HG02870 (cell line): ENCODE data around the gene SLC27A4.

Experiments
- ATAC-seq: cut with Tn5 transposase; IDR thresholded peaks from one replicate; pipeline ENCODE4 v1.9.1; 2021; ENCODE audit warnings: mild to moderate bottlenecking, moderate library complexity; ENCODE audit not compliant: unreplicated experiment

Gene SLC27A4

DNA sequence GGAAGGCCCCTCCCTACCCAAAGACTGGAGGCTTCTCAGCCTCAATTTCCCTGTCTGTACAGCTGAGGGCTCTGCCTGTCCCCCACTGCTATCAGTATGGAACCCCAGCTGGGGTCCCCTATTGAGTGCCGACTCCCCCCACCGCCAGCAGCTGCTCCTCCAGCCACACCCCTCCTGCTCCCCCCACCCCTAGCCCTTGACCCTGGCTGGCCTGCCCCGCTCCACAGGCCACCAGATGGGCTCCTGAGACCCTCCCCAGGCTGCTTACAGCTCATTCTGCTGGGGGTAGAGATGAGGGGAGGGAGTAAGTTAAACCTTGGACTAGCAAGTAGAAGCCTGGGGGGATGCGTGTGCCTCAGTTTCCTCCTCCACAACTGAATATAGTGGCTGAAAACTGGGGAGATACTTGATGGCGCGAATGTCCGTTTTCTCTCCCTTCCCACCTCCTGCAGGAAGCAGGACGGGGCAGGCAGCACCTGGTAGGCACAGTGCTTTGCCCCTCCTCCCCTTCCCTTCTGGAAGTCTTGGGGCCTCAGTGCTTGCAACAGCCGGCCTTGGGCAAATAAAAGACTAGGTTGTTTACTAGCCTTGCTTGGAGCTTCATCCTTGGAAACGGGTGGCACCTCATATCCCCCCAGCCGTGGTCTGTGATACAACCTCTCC is 50.0 kb downstream of the SLC27A4 start:
- ATAC-seq: no peak

DNA sequence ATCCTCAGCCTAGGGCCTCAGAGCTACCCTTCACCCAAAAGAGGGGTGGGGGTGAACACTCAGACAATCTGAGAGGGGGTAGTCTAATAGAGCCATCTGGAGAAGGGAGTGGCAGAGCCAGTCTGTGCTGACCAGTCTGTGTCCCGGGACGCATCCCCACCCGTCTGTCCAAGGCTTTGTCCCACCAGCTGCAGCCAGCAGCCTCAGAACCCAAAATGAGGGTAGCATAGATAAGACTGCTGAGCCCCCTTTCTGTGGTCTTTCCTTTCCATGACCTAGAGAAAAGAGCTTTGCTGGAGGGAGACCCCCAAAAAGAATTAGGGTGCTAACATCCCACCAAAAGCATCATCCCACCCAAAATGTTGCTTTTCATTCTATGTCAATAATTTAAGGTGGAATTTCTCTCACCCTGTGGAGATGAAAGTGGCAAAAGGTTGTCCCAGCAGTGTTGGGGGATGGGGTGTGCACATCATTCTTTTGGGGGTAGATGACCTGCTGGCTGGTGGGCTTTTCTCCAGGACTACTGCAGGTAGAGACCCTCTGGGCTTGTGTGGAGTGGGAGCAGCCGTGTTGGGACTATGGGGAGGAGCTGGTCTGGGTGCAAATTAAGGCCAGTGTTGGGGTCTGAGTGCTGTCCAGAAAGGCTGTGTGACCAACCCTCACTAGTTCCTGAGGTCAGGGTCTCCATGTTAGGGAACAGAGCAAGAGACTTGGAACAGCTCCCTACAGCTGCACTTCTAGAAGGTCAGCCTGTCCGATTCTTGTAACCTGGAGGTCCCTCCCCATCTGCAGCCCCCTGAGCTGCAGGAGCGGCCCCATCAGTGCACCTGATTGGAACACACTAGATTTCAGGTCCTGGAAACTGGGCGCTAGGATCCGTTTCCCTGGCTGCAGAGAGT is 50.7 kb downstream of the SLC27A4 start:
- no peak for ATAC-seq

DNA sequence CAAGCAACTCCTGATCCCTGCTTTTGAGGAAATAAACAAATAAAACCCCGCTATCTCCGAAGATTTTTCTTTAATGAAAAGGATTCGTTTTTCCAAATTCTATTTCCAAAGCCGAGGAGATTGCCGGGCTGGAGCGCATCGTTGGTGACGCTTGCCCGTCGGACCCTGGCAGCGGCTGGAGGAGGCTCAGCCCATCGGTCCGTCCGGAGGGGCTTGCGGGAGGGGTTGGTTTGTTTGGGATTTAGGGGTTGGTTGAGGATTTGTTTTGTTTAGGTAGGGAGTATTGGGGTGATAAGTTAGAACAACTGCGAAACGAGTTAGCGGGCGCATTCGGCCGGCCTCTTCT is 51.6 kb downstream of the SLC27A4 start:
- no peak for ATAC-seq

- ATAC-seq: no peak
Measured at GRCh38 chr9:128392302-128393144, 52.2 kb downstream of the SLC27A4 start.

GRCh38 chr9:128393145-128393775 is 52.9 kb downstream of the SLC27A4 start:
- no peak for ATAC-seq

- ATAC-seq: no peak
Measured at GRCh38 chr9:128393970-128394369, 53.6 kb downstream of the SLC27A4 start.

DNA sequence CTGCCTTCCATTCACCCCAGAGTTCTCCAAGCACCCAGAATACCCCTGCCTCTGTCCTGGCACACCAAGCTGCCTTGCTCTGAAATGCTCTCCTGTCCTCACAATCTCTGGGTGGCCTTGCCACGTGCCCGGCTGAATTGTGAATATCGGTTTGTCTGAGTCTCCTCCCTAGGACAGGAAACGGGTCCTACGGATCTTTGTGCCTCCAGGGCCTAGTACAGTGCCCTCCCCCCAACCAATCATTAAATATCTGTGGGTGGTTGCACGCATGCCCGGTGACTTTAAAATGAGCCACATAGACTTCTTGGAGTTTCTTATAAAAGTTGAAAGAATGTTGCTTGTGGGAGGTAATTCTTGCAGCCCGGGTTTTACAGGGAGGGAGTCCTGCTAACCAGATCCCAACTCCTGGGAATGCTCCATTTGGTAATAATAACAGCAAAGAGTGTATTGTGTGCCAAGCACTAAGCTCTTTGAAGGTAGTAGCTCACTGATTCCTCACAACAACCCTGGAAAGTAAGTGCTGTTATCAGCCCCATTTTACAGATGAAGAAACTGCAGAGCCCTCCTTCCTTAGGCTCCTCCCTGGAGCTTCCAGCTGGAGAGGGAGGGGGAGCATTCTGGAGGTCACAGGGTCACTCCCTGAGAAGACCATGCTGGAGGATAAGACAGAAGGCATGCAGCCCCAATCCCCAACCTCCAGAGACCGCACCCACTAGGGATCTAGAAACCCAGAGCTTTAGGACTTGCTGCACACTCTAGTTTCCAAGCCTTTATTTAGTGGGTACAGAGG is 54.2 kb downstream of the SLC27A4 start:
- ATAC-seq: no peak

GRCh38 chr9:128396970-128397613 is 56.8 kb downstream of the SLC27A4 start:
- ATAC-seq: no peak

- no peak for ATAC-seq
Measured at GRCh38 chr9:128397831-128398230, 57.5 kb downstream of the SLC27A4 start.

- ATAC-seq: no peak
Measured at GRCh38 chr9:128399861-128400260, 59.5 kb downstream of the SLC27A4 start.

DNA sequence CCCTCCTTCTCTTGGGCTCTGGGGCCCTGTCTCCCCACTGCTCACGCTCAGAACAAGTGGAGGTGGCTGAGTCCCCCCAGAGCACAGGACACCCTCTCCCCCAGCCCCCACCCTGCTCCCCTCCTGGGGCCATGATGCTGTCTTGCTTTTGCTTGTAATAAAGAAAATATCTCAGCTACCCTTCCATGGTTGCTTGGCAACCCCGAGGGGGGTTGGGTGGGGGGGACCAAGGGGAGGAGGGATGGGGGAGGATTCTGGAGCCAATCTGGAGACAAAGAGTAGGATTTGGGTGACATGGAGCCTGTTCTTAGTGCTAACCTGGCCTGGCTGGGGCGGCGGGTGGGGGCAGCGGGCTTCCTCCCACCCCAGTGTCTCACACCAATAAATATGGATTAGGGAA is 64.2 kb downstream of the SLC27A4 start:
- ATAC-seq: no peak

DNA sequence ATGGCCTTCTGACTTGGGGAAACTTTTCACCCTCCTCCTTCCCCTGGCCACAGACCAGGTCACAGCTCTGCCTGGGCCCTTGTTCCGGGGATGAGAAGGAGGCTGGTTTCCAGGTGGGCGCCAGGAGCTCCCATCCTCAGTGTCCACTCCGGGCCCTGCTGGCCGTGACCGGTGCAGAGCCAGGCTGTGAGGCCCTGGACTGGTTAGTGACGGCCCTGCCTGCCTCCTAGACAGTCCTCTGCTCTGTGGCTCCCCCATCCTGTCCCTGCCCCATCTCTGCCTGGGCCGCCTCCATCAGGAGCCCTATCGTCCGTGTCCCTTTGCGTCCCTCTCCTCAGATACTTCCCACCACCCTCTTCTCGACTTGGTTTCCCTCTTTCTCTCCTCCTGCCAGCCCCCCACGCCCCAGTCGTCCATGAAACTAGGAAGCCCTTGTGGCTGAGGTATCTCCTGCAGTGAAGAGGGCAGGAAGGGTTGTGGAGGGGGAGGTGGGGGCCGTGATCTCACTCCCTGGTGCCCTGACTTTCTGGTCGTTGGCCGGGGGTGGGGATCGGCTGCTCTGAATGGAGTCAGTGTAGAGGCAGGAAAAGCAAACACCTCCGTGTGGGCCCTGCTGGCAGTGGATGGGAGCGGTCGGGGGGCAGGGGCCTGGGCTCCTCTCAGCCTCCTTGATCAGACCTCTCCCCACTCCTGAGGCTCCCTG is 64.9 kb downstream of the SLC27A4 start:
- no peak for ATAC-seq

GRCh38 chr9:128405780-128406171 is 65.4 kb downstream of the SLC27A4 start:
- no peak for ATAC-seq

GRCh38 chr9:128406848-128407391 is 66.6 kb downstream of the SLC27A4 start:
- no peak for ATAC-seq

GRCh38 chr9:128408963-128409431 is 68.7 kb downstream of the SLC27A4 start:
- ATAC-seq: no peak

DNA sequence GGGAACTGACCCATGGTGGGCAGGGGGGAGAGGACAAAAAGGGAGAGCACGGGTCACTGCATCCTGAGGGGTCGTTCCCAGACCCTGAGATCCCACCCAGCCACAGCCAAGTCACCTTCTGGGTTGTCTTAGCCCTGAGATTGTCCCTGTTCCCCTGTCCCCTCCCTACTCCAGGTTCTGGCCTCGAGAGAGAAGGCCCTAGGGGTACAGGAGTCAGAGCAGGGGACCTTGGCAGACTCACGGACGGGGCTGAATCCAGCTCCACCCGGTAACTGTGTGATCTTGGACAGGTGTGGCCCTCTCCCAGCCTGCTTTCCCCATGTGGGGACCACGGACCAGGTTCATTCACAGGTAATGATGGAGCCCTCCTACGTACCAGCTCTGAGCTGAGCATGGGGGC is 69.1 kb downstream of the SLC27A4 start:
- ATAC-seq: no peak

DNA sequence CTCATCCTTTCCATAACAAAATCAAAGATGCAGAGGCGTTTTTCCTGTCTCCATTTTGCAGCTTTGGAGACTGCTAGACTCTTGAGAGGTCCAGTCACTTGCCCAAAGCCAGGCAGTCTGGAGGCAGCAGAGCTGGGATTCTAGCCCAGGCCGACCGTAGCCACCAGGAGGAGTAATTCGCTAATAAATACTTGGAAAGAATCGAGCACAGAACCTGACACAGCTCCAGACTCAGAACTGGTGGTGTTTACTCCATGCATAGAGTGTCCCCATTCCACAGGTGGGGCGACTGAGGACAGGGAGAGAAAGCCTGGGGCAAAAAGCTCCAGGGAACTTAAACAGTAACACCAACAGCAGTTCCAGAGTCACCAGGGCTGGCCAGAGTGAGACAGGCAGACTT is 69.7 kb downstream of the SLC27A4 start:
- no peak for ATAC-seq
